K562 (cell line): Measurements from ENCODE around the gene PLEKHA5.

Source experiments
- CTCF ChIP-seq, 3 experiments: IDR thresholded peaks in 2 of 3; conservative IDR thresholded peaks in 1 of 3; 2 replicates each; pipeline ENCODE4 v1.5.1; 2011 to 2012; ENCODE audit warnings: low read length in 3 of 3, mild to moderate bottlenecking in 3 of 3, control low read depth in 2 of 3, improper control_type of control experiment in 1 of 3, inconsistent platforms in 1 of 3, low read depth in 1 of 3, mixed read lengths in 1 of 3, moderate library complexity in 1 of 3; ENCODE audit not compliant: insufficient read depth in 2 of 3
- ELF4 ChIP-seq: fragments of 450-650 bp; formaldehyde crosslinking; IDR thresholded peaks from 2 replicates; pipeline ENCODE4 v1.4.0; 2022; ENCODE audit warnings: missing genetic modification characterization
- FOXK2 ChIP-seq, 2 experiments: fragments of 450-650 bp; IDR thresholded peaks in 1 of 2; conservative IDR thresholded peaks in 1 of 2; 2 replicates each; pipeline ENCODE4 v1.6.1; 2016; ENCODE audit warnings: low read depth in 2 of 2, mild to moderate bottlenecking in 1 of 2
- JUND ChIP-seq, 2 experiments: IDR thresholded peaks; 2 replicates in 1 of 2; 3 replicates in 1 of 2; pipeline ENCODE4 v1.6.1; 2011; ENCODE audit warnings: borderline replicate concordance in 2 of 2, low read depth in 2 of 2, low read length in 2 of 2, improper control_type of control experiment in 1 of 2, missing biosample characterization in 1 of 2, missing genetic modification characterization in 1 of 2, missing genetic modification reagents in 1 of 2
- KDM1A ChIP-seq, 2 experiments: fragments of 450-650 bp; IDR thresholded peaks; 2 replicates each; pipeline ENCODE4 v1.6.1; 2016; ENCODE audit warnings: mild to moderate bottlenecking in 2 of 2
- PREB ChIP-seq: sonication (generic); formaldehyde crosslinking; IDR thresholded peaks from 2 replicates; pipeline ENCODE4 v1.8.1; 2023; ENCODE audit warnings: mild to moderate bottlenecking, missing genetic modification reagents
- RBBP5 ChIP-seq: fragments of 200-600 bp; sonication (generic); IDR thresholded peaks from 2 replicates; pipeline ENCODE4 v1.6.1; 2012; ENCODE audit warnings: borderline replicate concordance, mild to moderate bottlenecking, low read length, control low read depth, inconsistent platforms; ENCODE audit not compliant: insufficient read depth, poor library complexity, severe bottlenecking
- SMC3 ChIP-seq: conservative IDR thresholded peaks from 2 replicates; pipeline ENCODE4 v1.6.1; 2011; ENCODE audit warnings: low read depth, low read length, improper control_type of control experiment; ENCODE audit not compliant: insufficient read depth
- SP1 ChIP-seq: sonication (generic); formaldehyde crosslinking; IDR thresholded peaks from 2 replicates; pipeline ENCODE4 v1.8.1; 2022; ENCODE audit warnings: mild to moderate bottlenecking, missing genetic modification reagents
- USF1 ChIP-seq: sonication (generic); formaldehyde crosslinking; IDR thresholded peaks from 2 replicates; pipeline ENCODE4 v1.9.0; 2022; ENCODE audit warnings: mild to moderate bottlenecking, missing genetic modification reagents
- ZFP36 ChIP-seq: fragments of 150-350 bp; IDR thresholded peaks from 2 replicates; pipeline ENCODE4 v1.6.1; 2018; ENCODE audit warnings: low read length, low read depth; ENCODE audit not compliant: partially characterized antibody
- ZNF146 ChIP-seq: IDR thresholded peaks from one replicate; pipeline ENCODE4 v1.6.1; 2018; ENCODE audit warnings: missing compliant biosample characterization; ENCODE audit not compliant: unreplicated experiment
- ZNF444 ChIP-seq: fragments of 250-450 bp; sonication (Bioruptor Pico); IDR thresholded peaks from 2 replicates; pipeline ENCODE4 v1.4.0; 2020; ENCODE audit warnings: mild to moderate bottlenecking, moderate library complexity
- ZZZ3 ChIP-seq: fragments of 450-650 bp; IDR thresholded peaks from 2 replicates; pipeline ENCODE4 v1.6.1; 2016; ENCODE audit warnings: antibody characterized with exemption, mild to moderate bottlenecking, moderate library complexity

- TF ChIP-seq ELF4 (CRISPR knock-in tag) (no peak), SMC3 (no peak), CTCF (IDR thresholded peaks at IDR 0.05 in 2 of 3, conservative IDR thresholded peaks at IDR 0.05 in 1 of 3; ENCODE audit: insufficient read depth in 2 of 3, low read depth in 1 of 3, low read length in 3 of 3) (no peak), JUND (IDR thresholded peaks at IDR 0.05; ENCODE audit: borderline replicate concordance, low read depth, low read length) (no peak), JUND (tag; IDR thresholded peaks at IDR 0.05; ENCODE audit: borderline replicate concordance, low read depth, low read length) (no peak), RBBP5 (no peak), FOXK2 (conservative IDR thresholded peaks at IDR 0.05 in 1 of 2, IDR thresholded peaks at IDR 0.05 in 1 of 2; ENCODE audit: low read depth in 2 of 2) (no peak), ZFP36 (no peak), SP1 (CRISPR knock-in tag) (no peak), ZNF146 (CRISPR knock-in tag) (no peak), PREB (CRISPR knock-in tag) (no peak), USF1 (CRISPR knock-in tag) (no peak), ZZZ3 (no peak), KDM1A (IDR thresholded peaks at IDR 0.05) (no peak), ZNF444 (CRISPR knock-in tag) (no peak)
Observed at GRCh38 chr12:19332196-19332595, 202.7 kb downstream of the PLEKHA5 start.
